GM19438 (cell line): ENCODE measurements around the gene TAS2R60.
"Not testable (repeated sequence)": the region's sequence is repeated elsewhere in the genome, so short reads cannot be mapped to it uniquely, and the experiment has no call there.

ENCODE experiments used
- ATAC-seq: cut with Tn5 transposase; IDR thresholded peaks from one replicate; pipeline ENCODE4 v1.9.1; 2021; ENCODE audit warnings: low read depth; ENCODE audit not compliant: unreplicated experiment

Gene TAS2R60

GRCh38 chr7:143463957-143464356 lies 20.7 kb downstream of the TAS2R60 start:
- no peak for ATAC-seq

GRCh38 chr7:143467724-143468123 lies 24.5 kb downstream of the TAS2R60 start:
- no peak for ATAC-seq

GRCh38 chr7:143472071-143472689 lies 28.9 kb downstream of the TAS2R60 start:
- not testable (repeated sequence) for ATAC-seq

GRCh38 chr7:143477501-143478150 lies 34.4 kb downstream of the TAS2R60 start, which contains the start of gene TAS2R41:
TAS2R41 (plus strand) TSS chr7:143477873; CDS start chr7:143477873, 0 bp downstream.
- no peak for ATAC-seq

GRCh38 chr7:143479055-143479766 lies 36.0 kb downstream of the TAS2R60 start:
- ATAC-seq: no peak

- no peak for ATAC-seq
These were observed 37.2 kb downstream of the TAS2R60 start for GRCh38 chr7:143480501-143480900.

- ATAC-seq: no peak
These were observed 40.9 kb downstream of the TAS2R60 start for GRCh38 chr7:143484119-143484518.

- no peak for ATAC-seq
These were observed 41.8 kb downstream of the TAS2R60 start for GRCh38 chr7:143485094-143485493.

GRCh38 chr7:143485500-143485899 lies 42.2 kb downstream of the TAS2R60 start:
- ATAC-seq: no peak

GRCh38 chr7:143486266-143486665 lies 43.0 kb downstream of the TAS2R60 start:
- not testable (repeated sequence) for ATAC-seq

GRCh38 chr7:143487061-143487460 lies 43.8 kb downstream of the TAS2R60 start:
- no peak for ATAC-seq

GRCh38 chr7:143487566-143487965 lies 44.3 kb downstream of the TAS2R60 start:
- ATAC-seq: no peak

- ATAC-seq: no peak
These were observed 47.6 kb downstream of the TAS2R60 start for GRCh38 chr7:143490717-143491306.

GRCh38 chr7:143492043-143492471 lies 48.8 kb downstream of the TAS2R60 start:
- no peak for ATAC-seq

- ATAC-seq: no peak
These were observed 49.8 kb downstream of the TAS2R60 start for GRCh38 chr7:143492799-143493739.

GRCh38 chr7:143493751-143494150 lies 50.5 kb downstream of the TAS2R60 start:
- no peak for ATAC-seq
